ENCODE data around the gene FCHO2.

FCHO2 gene

GRCh38 chr5:73112359-73112758 is 156.5 kb downstream of the FCHO2 start:
- H3K9me2 ChIP-seq (replicated peaks; ENCODE audit: control insufficient read depth, low read length): no peaks in the 10 kb centered on the region
- H4K20me1 ChIP-seq (ENCODE audit: control insufficient read depth, insufficient read depth, low read depth, low read length): no peaks in the 10 kb centered on the region
- H3K27me3 ChIP-seq (ENCODE audit: control insufficient read depth, low read length): peaks cover 5% of the 10 kb centered on the region; the same call in 1 of the 2 replicates
- no peaks in the 10 kb centered on the region for H3K4me1 ChIP-seq (ENCODE audit: control insufficient read depth, low read length)
- TF ChIP-seq, protein P1, sequence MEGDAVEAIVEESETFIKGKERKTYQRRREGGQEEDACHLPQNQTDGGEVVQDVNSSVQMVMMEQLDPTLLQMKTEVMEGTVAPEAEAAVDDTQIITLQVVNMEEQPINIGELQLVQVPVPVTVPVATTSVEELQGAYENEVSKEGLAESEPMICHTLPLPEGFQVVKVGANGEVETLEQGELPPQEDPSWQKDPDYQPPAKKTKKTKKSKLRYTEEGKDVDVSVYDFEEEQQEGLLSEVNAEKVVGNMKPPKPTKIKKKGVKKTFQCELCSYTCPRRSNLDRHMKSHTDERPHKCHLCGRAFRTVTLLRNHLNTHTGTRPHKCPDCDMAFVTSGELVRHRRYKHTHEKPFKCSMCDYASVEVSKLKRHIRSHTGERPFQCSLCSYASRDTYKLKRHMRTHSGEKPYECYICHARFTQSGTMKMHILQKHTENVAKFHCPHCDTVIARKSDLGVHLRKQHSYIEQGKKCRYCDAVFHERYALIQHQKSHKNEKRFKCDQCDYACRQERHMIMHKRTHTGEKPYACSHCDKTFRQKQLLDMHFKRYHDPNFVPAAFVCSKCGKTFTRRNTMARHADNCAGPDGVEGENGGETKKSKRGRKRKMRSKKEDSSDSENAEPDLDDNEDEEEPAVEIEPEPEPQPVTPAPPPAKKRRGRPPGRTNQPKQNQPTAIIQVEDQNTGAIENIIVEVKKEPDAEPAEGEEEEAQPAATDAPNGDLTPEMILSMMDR (IDR thresholded peaks at IDR 0.05; ENCODE audit: low read depth, low read length, poor library complexity, severe bottlenecking): no peak
- no peak for TF ChIP-seq EZH2phosphoT487 (IDR thresholded peaks at IDR 0.05; ENCODE audit: borderline replicate concordance, low read length)
- no peaks in the 10 kb centered on the region for H3K9me3 ChIP-seq (ENCODE audit: control insufficient read depth, insufficient read depth, low read length)
- no peaks in the 10 kb centered on the region for H3F3A ChIP-seq (ENCODE audit: control insufficient read depth, insufficient read depth)
- no peak overlapping the region for H3K4me3 ChIP-seq (ENCODE audit: low read length)
- H3K27ac ChIP-seq (ENCODE audit: low read depth, low read length): no peak overlapping the region
- no peaks in the 10 kb centered on the region for H3K79me2 ChIP-seq (ENCODE audit: control insufficient read depth, low read length)
- no peak overlapping the region for H3K4me2 ChIP-seq (ENCODE audit: low read length)
- H3K36me3 ChIP-seq (ENCODE audit: control insufficient read depth, low read length): no peaks in the 10 kb centered on the region

DNA sequence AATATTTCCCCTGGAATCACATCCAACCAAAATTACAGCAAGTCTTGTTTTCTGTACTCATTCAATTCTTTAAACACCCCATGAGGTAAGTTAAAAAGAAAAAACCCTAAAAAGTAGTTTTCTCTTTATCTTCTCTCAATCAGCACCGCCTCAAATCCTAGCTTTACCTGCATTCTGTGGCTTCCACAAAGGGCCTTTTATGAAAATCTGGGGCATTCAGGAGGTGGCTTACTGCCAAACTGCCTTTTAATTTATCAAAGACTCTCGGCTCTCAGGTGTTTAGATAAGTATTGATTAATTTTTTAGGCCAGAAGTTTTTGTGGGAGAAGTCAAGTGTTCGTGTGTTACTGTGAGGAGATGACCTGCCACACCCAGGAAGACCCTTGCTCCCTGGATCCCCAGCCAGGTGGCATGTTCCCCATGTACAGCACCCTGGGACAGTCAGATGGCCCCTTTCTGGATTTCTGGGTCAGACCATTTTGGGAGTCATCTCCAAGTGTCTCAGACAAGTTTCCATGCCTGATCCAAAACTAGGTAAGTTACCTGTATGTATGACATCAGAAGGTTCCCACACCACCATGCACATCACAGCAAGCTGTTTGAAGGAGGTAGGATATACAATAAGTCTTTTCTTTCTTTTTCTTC is 158.3 kb downstream of the FCHO2 start:
- no peak for TF ChIP-seq EZH2phosphoT487 (IDR thresholded peaks at IDR 0.05; ENCODE audit: borderline replicate concordance, low read length)
- TF ChIP-seq, protein P1 (IDR thresholded peaks at IDR 0.05; ENCODE audit: low read depth, low read length, poor library complexity, severe bottlenecking): no peak
- no peaks in the 10 kb centered on the region for H3K4me1 ChIP-seq (ENCODE audit: control insufficient read depth, low read length)
- H3K36me3 ChIP-seq (ENCODE audit: control insufficient read depth, low read length): no peaks in the 10 kb centered on the region
- no peak overlapping the region for H3K4me2 ChIP-seq (ENCODE audit: low read length)
- no peaks in the 10 kb centered on the region for H3K9me3 ChIP-seq (ENCODE audit: control insufficient read depth, insufficient read depth, low read length)
- H3K27ac ChIP-seq (ENCODE audit: low read depth, low read length): no peak overlapping the region
- H3K9me2 ChIP-seq (replicated peaks; ENCODE audit: control insufficient read depth, low read length): no peaks in the 10 kb centered on the region
- no peaks in the 10 kb centered on the region for H4K20me1 ChIP-seq (ENCODE audit: control insufficient read depth, insufficient read depth, low read depth, low read length)
- H3K79me2 ChIP-seq (ENCODE audit: control insufficient read depth, low read length): no peaks in the 10 kb centered on the region
- peaks cover 5% of the 10 kb centered on the region; the same call in 1 of the 2 replicates for H3K27me3 ChIP-seq (ENCODE audit: control insufficient read depth, low read length)
- H3F3A ChIP-seq (ENCODE audit: control insufficient read depth, insufficient read depth): no peaks in the 10 kb centered on the region
- H3K4me3 ChIP-seq (ENCODE audit: low read length): no peak overlapping the region

GRCh38 chr5:73115399-73116051 is 159.7 kb downstream of the FCHO2 start:
- TF ChIP-seq, protein P1 (IDR thresholded peaks at IDR 0.05; ENCODE audit: low read depth, low read length, poor library complexity, severe bottlenecking): no peak
- no peak for TF ChIP-seq EZH2phosphoT487 (IDR thresholded peaks at IDR 0.05; ENCODE audit: borderline replicate concordance, low read length)
- Histone ChIP-seq H3K27me3 (ENCODE audit: control insufficient read depth, low read length) (peaks cover 5% of the 10 kb centered on the region; the same call in 1 of the 2 replicates), H3K27ac (ENCODE audit: low read depth, low read length) (no peak overlapping the region), H3K36me3 (ENCODE audit: control insufficient read depth, low read length) (no peaks in the 10 kb centered on the region), H3K4me1 (ENCODE audit: control insufficient read depth, low read length) (0 out of 2 replicates have a peak, but pooled peaks cover 6% of the 10 kb centered on the region), H3K9me2 (replicated peaks; ENCODE audit: control insufficient read depth, low read length) (no peaks in the 10 kb centered on the region), H3K79me2 (ENCODE audit: control insufficient read depth, low read length) (no peaks in the 10 kb centered on the region), H3K4me3 (ENCODE audit: low read length) (no peak overlapping the region), H3K4me2 (ENCODE audit: low read length) (no peak overlapping the region), H3K9me3 (ENCODE audit: control insufficient read depth, insufficient read depth, low read length) (no peaks in the 10 kb centered on the region), H4K20me1 (ENCODE audit: control insufficient read depth, insufficient read depth, low read depth, low read length) (no peaks in the 10 kb centered on the region), H3F3A (ENCODE audit: control insufficient read depth, insufficient read depth) (no peaks in the 10 kb centered on the region)

Measured in DOHH2 (cell line).